MM.1S (cell line): ENCODE data around the gene PHAX.

Experiments
- DNase-seq: peaks from one replicate; pipeline ENCODE4 v3.0.0-alpha.2; 2015
- H2AFZ ChIP-seq: fragments of 300-600 bp; sonication (generic); 2 replicates; pipeline ENCODE4 v1.6.0; 2016; ENCODE audit warnings: antibody characterized with exemption, low read length
- H3F3A ChIP-seq: fragments of 300-600 bp; sonication (generic); 2 replicates; pipeline ENCODE4 v1.6.1; 2016; ENCODE audit warnings: mild to moderate bottlenecking, antibody characterized with exemption, low read length, moderate library complexity, mixed read lengths; ENCODE audit not compliant: insufficient read depth
- H3K27ac ChIP-seq: fragments of 300-600 bp; sonication (generic); 2 replicates; pipeline ENCODE4 v1.5.1; 2016; ENCODE audit warnings: mild to moderate bottlenecking, low read length
- H3K27me3 ChIP-seq: fragments of 300-600 bp; sonication (generic); replicated peaks from 2 replicates; pipeline ENCODE4 v1.6.0; 2016; ENCODE audit warnings: low read length; ENCODE audit not compliant: insufficient read depth
- H3K36me3 ChIP-seq: fragments of 300-600 bp; sonication (generic); replicated peaks from 2 replicates; pipeline ENCODE4 v1.6.1; 2016; ENCODE audit warnings: mild to moderate bottlenecking, low read length, mixed read lengths; ENCODE audit not compliant: insufficient read depth
- H3K4me1 ChIP-seq: fragments of 300-600 bp; sonication (generic); 2 replicates; pipeline ENCODE4 v1.6.1; 2016; ENCODE audit warnings: low read length, mixed read lengths
- H3K4me2 ChIP-seq: fragments of 300-600 bp; sonication (generic); 2 replicates; pipeline ENCODE4 v1.6.0; 2016; ENCODE audit warnings: low read depth, low read length
- H3K4me3 ChIP-seq: fragments of 300-600 bp; sonication (generic); 2 replicates; pipeline ENCODE4 v1.5.1; 2016; ENCODE audit warnings: low read length, mixed read lengths
- H3K79me2 ChIP-seq: fragments of 300-600 bp; sonication (generic); 2 replicates; pipeline ENCODE4 v1.6.1; 2016; ENCODE audit warnings: mixed run types, low read length, mixed read lengths
- H3K9ac ChIP-seq: fragments of 300-600 bp; sonication (generic); 2 replicates; pipeline ENCODE4 v1.6.1; 2016; ENCODE audit warnings: low read length, mixed read lengths
- H3K9me2 ChIP-seq: fragments of 300-600 bp; sonication (generic); replicated peaks from 2 replicates; pipeline ENCODE4 v1.6.1; 2016; ENCODE audit warnings: mild to moderate bottlenecking, low read length, mixed read lengths; ENCODE audit not compliant: insufficient read depth
- H3K9me3 ChIP-seq: fragments of 300-600 bp; sonication (generic); replicated peaks from 2 replicates; pipeline ENCODE4 v1.6.1; 2016; ENCODE audit warnings: mild to moderate bottlenecking, low read length, mixed read lengths; ENCODE audit not compliant: insufficient read depth
- H4K20me1 ChIP-seq: fragments of 300-600 bp; sonication (generic); 2 replicates; pipeline ENCODE4 v1.6.1; 2016; ENCODE audit warnings: mild to moderate bottlenecking, low read length, moderate library complexity, mixed read lengths; ENCODE audit not compliant: insufficient read depth
- EZH2 ChIP-seq: fragments of 300-600 bp; sonication (generic); optimal IDR thresholded peaks from 2 replicates; pipeline ENCODE3; 2017; ENCODE audit warnings: low read depth, mild to moderate bottlenecking, antibody characterized with exemption, low read length, mixed read lengths
- EZH2phosphoT487 ChIP-seq: fragments of 300-600 bp; sonication (generic); IDR thresholded peaks from 2 replicates; pipeline ENCODE4 v1.6.1; 2018; ENCODE audit warnings: antibody characterized with exemption, low read length
- TF ChIP-seq, protein P1 (sequence below): fragments of 300-600 bp; sonication (generic); IDR thresholded peaks from 2 replicates; pipeline ENCODE4 v1.5.1; 2016; ENCODE audit warnings: antibody characterized with exemption, low read length, mixed read lengths

The PHAX gene

DNA sequence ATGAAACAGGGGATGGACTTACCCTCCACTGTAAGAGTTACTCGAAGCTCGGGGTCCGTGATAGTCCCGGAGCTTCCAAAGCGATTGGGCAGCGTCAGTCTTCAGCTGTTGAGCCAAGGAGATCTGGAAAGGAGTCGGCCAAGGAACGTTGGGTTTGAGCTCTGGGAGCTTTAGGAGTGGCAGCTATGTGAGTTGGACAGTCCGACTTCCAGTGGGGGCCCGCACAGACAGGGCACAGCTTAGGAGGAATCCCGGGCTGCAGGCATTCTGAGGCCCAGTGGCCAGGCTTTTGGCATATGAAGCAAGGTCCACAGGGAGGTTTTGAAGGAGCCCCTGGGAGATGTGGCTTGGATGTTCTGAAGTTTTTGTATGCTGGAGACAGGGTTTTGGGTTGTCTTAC is 72.7 kb downstream of the PHAX start:
- no peak overlapping the region for H3K9ac ChIP-seq
- no peak overlapping the region for H2AFZ ChIP-seq

DNA sequence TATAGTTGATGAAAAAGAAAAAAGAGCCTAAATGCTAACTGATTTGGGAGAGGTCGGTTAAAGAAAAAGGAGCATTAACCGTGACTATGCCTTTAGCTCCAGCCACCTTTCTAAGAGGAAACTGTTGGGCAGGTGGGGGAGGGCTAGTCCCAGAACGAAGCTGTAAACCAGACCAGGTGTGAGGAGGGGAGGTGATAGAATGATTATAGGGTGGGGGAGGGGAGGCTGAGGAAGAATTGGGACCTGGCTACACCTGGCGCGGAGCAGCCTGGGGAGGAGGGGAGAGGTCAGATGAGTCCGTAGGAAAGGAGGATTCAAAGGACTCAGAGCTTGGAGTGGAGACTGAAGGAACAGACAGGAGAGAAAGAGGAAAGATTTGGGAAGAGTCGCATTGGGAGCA is 73.4 kb downstream of the PHAX start:
- TF ChIP-seq, protein P1, sequence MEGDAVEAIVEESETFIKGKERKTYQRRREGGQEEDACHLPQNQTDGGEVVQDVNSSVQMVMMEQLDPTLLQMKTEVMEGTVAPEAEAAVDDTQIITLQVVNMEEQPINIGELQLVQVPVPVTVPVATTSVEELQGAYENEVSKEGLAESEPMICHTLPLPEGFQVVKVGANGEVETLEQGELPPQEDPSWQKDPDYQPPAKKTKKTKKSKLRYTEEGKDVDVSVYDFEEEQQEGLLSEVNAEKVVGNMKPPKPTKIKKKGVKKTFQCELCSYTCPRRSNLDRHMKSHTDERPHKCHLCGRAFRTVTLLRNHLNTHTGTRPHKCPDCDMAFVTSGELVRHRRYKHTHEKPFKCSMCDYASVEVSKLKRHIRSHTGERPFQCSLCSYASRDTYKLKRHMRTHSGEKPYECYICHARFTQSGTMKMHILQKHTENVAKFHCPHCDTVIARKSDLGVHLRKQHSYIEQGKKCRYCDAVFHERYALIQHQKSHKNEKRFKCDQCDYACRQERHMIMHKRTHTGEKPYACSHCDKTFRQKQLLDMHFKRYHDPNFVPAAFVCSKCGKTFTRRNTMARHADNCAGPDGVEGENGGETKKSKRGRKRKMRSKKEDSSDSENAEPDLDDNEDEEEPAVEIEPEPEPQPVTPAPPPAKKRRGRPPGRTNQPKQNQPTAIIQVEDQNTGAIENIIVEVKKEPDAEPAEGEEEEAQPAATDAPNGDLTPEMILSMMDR: no peak
- TF ChIP-seq EZH2phosphoT487 (no peak), EZH2 (no peak)
- Histone ChIP-seq H3K27ac (no peak overlapping the region), H3K27me3 (no peaks in the 10 kb centered on the region), H3K9me3 (no peaks in the 10 kb centered on the region), H3K9ac (no peak overlapping the region), H2AFZ (no peak overlapping the region), H3K4me2 (no peak overlapping the region), H3K4me1 (no peaks in the 10 kb centered on the region), H3K9me2 (no peaks in the 10 kb centered on the region), H3K36me3 (no peaks in the 10 kb centered on the region), H4K20me1 (no peaks in the 10 kb centered on the region), H3K4me3 (no peak overlapping the region), H3K79me2 (no peaks in the 10 kb centered on the region), H3F3A (no peaks in the 10 kb centered on the region)
- no peak for DNase-seq

More for the DNA sequence above, 72.7 kb downstream of the PHAX start:
- Histone ChIP-seq H3K9me3 (no peaks in the 10 kb centered on the region), H3F3A (no peaks in the 10 kb centered on the region), H3K36me3 (no peaks in the 10 kb centered on the region), H4K20me1 (no peaks in the 10 kb centered on the region), H3K27ac (no peak overlapping the region), H3K4me2 (no peak overlapping the region), H3K4me3 (no peak overlapping the region), H3K9me2 (no peaks in the 10 kb centered on the region), H3K79me2 (no peaks in the 10 kb centered on the region), H3K27me3 (no peaks in the 10 kb centered on the region), H3K4me1 (no peaks in the 10 kb centered on the region)
- no peak for DNase-seq
- no peak for TF ChIP-seq EZH2
- TF ChIP-seq, protein P1: no peak
- TF ChIP-seq EZH2phosphoT487: no peak

DNA sequence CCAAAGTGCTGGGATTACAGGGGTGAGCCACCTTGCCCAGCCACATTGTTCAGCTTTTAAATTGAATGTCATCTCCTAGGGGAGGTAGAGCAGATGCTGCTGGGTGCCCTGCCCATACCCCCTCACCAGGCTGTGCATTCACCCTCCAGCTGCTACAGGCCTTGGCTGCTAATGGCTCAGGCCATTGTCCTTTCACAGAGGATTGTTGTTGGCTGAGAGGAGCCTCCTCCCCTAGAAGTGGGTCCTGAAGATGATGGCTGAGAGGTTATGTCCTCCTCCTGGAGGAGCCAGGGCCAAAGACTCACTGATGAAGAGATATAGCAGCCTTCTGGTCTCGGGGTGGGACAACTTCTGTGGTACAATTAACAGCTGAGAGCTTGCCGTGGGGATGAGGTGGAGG is 74.6 kb downstream of the PHAX start:
- no peak overlapping the region for H3K9ac ChIP-seq

More for the DNA sequence above, 74.6 kb downstream of the PHAX start:
- DNase-seq: no peak
- Histone ChIP-seq H3K79me2 (no peaks in the 10 kb centered on the region), H3K9me2 (no peaks in the 10 kb centered on the region), H3K27ac (no peak overlapping the region), H3F3A (no peaks in the 10 kb centered on the region), H3K4me3 (no peak overlapping the region), H3K4me1 (peaks cover 7% of the 10 kb centered on the region), H2AFZ (no peak overlapping the region), H3K36me3 (no peaks in the 10 kb centered on the region), H3K27me3 (no peaks in the 10 kb centered on the region), H4K20me1 (no peaks in the 10 kb centered on the region), H3K9me3 (no peaks in the 10 kb centered on the region), H3K4me2 (no peak overlapping the region)
- no peak for TF ChIP-seq EZH2phosphoT487
- TF ChIP-seq EZH2: no peak
- TF ChIP-seq, protein P1: no peak
